C4-2B (cell line): Measurements from ENCODE around the gene HAGHL.

ENCODE experiments used
- ZFX ChIP-seq: fragments of 450-650 bp; IDR thresholded peaks from 2 replicates; pipeline ENCODE4 v1.6.1; 2017
- TF ChIP-seq, protein P1 (sequence below): fragments of 450-650 bp; conservative IDR thresholded peaks from 2 replicates; pipeline ENCODE4 v1.5.1; 2017; ENCODE audit warnings: mild to moderate bottlenecking

DNA sequence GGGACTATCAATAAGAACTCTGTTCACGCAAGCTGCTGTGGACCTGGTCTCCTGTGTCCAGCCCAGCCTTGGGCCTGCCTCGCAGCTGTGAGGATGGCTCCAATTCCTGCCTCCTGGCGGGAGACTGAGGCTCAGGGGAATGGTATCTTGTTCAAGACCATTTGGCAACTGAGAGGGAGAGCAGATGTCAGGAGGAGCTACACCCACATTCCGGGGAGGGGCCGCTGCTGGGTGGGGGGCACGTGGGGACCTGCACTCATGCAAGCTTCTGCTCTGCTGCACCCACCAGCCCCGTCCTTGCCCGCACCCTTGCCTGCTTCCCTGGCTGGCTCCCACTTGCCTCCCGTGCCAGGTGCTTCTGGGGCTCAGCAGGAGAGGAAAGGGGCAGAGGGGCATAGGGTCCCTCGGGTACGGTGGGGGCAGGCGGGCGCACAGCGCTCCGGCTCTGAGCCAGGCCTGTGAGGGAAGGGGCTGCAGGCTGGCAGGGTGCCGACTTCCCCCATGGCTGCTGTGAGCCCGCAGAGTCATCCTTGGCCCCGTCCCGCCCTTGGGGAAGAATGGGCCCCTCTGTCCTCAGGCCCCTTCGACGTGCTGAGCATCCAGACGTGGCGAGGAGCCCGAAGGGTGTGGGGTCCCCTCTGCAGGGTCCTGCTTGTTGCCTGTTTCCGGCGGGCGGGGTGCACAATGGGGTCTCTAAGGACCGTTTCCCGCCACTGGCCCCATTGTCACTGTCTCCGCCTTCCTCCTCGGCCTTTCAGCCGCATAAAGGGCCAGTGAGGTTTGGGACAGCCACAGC, 9.3 kb upstream of the HAGHL start:
- TF ChIP-seq, protein P1, sequence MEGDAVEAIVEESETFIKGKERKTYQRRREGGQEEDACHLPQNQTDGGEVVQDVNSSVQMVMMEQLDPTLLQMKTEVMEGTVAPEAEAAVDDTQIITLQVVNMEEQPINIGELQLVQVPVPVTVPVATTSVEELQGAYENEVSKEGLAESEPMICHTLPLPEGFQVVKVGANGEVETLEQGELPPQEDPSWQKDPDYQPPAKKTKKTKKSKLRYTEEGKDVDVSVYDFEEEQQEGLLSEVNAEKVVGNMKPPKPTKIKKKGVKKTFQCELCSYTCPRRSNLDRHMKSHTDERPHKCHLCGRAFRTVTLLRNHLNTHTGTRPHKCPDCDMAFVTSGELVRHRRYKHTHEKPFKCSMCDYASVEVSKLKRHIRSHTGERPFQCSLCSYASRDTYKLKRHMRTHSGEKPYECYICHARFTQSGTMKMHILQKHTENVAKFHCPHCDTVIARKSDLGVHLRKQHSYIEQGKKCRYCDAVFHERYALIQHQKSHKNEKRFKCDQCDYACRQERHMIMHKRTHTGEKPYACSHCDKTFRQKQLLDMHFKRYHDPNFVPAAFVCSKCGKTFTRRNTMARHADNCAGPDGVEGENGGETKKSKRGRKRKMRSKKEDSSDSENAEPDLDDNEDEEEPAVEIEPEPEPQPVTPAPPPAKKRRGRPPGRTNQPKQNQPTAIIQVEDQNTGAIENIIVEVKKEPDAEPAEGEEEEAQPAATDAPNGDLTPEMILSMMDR: no peak
- no peak for TF ChIP-seq ZFX
